ENCODE data around the gene RAPGEF1.

The RAPGEF1 gene

DNA sequence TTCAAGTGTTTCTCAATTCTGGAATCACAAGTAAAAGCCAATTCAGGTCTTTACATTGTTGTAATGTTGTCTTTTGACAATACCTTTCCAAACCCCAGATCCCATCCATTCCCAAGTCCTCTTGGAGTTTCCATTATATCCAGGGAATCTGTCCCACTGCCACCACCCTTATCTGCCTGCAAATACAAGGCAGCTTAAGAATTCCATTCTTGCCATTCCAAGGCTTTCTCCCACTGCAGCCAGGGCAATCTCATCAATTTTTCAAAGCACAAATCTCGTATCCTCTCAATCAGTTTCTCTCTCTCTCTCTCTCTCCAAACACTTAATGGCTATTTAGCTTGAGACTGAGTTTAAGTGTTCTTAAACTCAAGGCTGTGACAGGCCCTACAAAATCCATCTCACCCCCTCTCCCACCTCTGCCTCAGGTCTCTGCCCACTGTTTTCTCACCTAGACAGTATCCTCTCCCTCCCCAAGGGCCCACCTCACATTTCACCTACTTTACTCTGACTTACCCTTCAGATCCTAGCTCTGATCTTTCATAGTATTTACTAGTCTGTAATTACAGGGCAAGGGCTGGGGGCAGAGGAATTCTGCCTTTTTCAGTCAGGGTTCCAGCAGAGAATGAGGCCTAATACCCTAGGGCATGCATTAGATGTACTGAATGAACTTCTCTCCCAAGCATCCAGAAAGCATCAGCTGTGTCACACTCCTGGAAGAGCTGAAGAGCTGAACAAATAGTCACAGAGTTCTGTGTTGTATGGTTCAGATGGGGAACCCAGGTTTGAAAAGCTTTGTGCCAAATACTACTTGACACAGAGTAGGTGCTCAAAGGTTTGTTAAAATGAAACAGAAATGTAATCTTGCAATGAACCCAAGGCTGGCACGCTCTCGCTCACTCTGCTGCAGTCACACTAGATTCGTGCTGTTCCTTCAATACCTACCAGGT, 46.0 kb downstream of the RAPGEF1 start:
- DNase-seq (ENCODE audit: low spot score), result no peak
- ChIA-PET CTCF (interaction anchor here (0.6 kb wide), 2 partner anchors 18 to 78 kb away, joined by 6 to 10 read pairs; no protein-coding TSS in a partner anchor), POLR2A (ENCODE audit: low non-redundant PET) (no interaction called here)
- H3K27ac ChIP-seq, result no peak overlapping the region
- TF ChIP-seq, protein P1, sequence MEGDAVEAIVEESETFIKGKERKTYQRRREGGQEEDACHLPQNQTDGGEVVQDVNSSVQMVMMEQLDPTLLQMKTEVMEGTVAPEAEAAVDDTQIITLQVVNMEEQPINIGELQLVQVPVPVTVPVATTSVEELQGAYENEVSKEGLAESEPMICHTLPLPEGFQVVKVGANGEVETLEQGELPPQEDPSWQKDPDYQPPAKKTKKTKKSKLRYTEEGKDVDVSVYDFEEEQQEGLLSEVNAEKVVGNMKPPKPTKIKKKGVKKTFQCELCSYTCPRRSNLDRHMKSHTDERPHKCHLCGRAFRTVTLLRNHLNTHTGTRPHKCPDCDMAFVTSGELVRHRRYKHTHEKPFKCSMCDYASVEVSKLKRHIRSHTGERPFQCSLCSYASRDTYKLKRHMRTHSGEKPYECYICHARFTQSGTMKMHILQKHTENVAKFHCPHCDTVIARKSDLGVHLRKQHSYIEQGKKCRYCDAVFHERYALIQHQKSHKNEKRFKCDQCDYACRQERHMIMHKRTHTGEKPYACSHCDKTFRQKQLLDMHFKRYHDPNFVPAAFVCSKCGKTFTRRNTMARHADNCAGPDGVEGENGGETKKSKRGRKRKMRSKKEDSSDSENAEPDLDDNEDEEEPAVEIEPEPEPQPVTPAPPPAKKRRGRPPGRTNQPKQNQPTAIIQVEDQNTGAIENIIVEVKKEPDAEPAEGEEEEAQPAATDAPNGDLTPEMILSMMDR (conservative IDR thresholded peaks at IDR 0.05; ENCODE audit: low read depth), result no peak

DNA sequence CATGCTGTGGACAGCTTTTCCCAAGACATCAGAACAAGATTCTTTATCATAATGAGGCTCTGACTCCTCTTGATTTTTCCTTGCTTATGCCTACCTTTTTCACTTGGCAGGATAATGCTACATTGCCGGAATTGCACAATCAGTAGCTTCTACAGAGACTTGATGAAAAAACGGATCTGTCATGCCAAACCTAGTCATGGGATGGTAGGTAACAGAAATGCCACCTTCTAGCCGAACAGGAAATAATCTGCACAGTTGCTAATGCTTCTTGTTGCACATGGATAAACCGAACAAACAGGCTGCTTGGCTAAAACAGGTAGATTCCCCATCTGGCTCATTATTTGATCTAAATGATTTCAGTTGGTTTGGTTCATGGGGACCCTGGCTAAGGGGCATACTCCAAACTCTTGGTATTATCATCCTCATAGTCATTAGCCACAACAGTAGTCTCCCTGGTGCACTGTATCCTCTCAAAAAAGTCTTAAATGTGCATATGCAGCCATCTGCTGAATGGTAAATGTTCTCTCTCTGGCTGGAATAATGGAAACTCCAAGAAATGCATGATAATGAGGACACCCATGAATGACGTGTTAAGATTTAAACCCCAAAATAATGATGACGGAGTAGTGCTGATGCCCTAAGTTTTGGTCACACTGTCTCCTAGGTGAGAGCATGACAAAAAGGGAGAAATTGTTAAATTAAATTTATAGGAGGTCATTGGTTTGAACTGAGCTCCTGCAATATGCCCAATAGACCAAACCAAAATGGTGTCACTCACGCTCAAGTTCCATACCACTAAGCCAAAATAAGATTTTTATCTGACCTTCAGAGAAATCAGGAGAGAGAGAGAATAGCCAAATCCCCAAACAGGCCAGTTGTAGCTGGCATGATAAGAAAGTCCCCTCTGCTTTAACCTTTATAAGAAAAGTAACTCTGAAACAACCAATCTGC, 47.0 kb downstream of the RAPGEF1 start:
- TF ChIP-seq, protein P1 (conservative IDR thresholded peaks at IDR 0.05; ENCODE audit: low read depth), result no peak
- CTCF ChIA-PET, result interaction anchor here (0.6 to 1.1 kb wide), 2 partner anchors 17 kb away, joined by 4 to 10 read pairs; no protein-coding TSS in a partner anchor
- DNase-seq (ENCODE audit: low spot score), result no peak
- no peak overlapping the region for H3K27ac ChIP-seq
- POLR2A ChIA-PET (ENCODE audit: low non-redundant PET), result no interaction called here

DNA sequence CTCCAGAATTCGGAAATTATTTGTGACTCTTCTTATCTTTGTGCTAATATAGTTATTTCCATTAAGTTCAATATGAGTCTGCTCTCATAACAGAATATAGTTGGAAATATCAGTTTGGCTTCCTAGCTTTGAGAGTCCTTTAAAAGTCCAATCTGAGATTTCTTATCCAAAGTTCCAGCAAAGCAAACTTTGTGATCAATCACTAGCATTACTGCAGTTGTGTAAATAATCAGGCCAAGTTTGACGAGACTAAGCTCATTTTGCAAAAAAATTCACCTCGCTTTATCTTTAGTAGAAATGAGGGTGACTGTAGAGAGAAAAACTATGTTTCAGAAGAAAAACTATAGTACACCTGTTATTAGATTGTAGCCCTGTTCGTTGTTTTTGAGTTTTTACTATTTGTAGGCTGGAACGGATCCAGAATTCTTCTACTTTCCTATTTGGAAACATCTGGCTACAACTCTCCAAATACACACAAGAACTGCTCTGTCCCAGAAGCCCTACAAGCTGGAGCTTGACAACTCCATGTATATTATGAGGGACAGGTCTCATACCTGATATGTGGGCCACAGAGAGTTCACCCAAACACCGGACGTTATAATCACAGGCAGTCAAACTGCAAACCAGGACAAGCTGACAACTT, 47.8 kb downstream of the RAPGEF1 start:
- H3K27ac ChIP-seq, result no peak overlapping the region
- TF ChIP-seq, protein P1 (conservative IDR thresholded peaks at IDR 0.05; ENCODE audit: low read depth), result no peak
- POLR2A ChIA-PET (ENCODE audit: low non-redundant PET), result no interaction called here
- CTCF ChIA-PET, result interaction anchor here (1.1 kb wide), 1 partner anchor 18 kb away, joined by 4 read pairs; no protein-coding TSS in a partner anchor
- DNase-seq (ENCODE audit: low spot score), result no peak

DNA sequence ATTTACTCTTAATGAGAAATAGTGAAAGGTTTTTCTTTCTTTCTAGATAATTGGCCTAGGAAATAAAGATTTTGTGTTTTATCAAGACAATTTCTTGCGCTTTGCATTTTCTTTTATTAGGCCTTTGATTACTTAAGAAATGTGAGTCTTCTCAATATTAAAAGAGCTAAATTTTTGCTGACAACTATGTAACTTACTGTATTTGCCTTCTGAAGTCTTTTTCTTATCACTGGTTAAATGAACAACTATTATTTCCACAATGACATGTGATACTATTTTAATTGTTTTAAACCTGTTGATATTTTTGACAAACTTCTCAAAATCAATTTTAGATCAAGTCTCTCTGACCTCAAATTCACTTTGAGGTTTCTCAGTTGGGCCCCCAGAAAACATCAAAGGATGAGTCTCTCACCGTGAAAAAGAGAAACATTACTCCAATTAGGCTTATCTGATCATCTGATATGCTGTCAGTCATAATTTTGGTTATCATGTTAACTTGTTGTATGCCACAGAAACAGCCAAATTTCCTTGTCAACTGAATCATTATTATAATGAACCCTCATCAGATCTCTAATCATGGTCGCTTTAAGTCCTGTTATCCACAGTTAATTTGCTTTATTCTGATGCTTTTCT, 48.8 kb downstream of the RAPGEF1 start:
- CTCF ChIA-PET, result interaction anchor here (0.6 kb wide), 1 partner anchor 13 kb away, joined by 3 read pairs; no protein-coding TSS in a partner anchor
- H3K27ac ChIP-seq, result no peak overlapping the region
- TF ChIP-seq, protein P1 (conservative IDR thresholded peaks at IDR 0.05; ENCODE audit: low read depth), result no peak
- no peak for DNase-seq (ENCODE audit: low spot score)
- POLR2A ChIA-PET (ENCODE audit: low non-redundant PET), result no interaction called here

DNA sequence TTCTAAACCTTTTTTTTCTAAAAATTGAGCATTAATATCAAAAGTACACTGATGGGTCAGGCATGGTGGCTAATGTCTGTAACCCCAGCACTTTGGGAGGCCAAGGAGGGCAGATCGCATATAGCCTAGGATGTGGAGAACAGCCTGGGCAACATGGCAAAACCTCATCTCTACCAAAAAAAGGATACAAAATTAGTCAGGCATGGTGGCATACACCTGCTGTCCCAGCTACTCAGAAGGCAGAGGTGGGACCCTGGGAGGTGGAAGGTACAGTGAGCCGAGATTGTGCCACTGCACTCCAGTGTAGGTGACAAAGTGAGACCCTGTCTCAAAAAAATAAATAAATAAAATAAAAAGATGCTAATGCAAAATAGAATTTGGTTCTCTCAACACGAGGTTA, 49.4 kb downstream of the RAPGEF1 start:
- DNase-seq (ENCODE audit: low spot score), result no peak
- ChIA-PET CTCF (interaction anchor here (0.6 to 1.3 kb wide), 2 partner anchors 14 to 50 kb away, joined by 3 to 5 read pairs; no protein-coding TSS in a partner anchor), POLR2A (ENCODE audit: low non-redundant PET) (no interaction called here)
- H3K27ac ChIP-seq, result no peak overlapping the region
- TF ChIP-seq, protein P1 (conservative IDR thresholded peaks at IDR 0.05; ENCODE audit: low read depth), result no peak

All from RWPE1 (cell line).